Aorta (tissue), 5 donors: ENCODE results near the gene SV2C. TPM values are rescaled to one million over a fixed set of nuclear protein-coding genes. Genes with fewer than 3 reads are reported as not detected.

ENCODE experiments used
- ATAC-seq: fragments of 200-7000 bp; cut with Tn5 transposase; one replicate; pipeline ENCODE4 v1.9.1; 2022; ENCODE audit warnings: moderate library complexity; ENCODE audit not compliant: low FRiP score
- DNase-seq, 2 donors: peaks; one replicate each; pipeline ENCODE4 v3.0.0-alpha.2; 2020
- H3K27ac ChIP-seq, 2 donors: one replicate each; pipeline ENCODE4 v1.5.1; 2013; ENCODE audit warnings: low read length in 2 of 2, mild to moderate bottlenecking in 2 of 2, moderate library complexity in 2 of 2, control low read depth in 1 of 2, inconsistent platforms in 1 of 2, low read depth in 1 of 2
- H3K27me3 ChIP-seq, 2 donors: one replicate each; pipeline ENCODE4 v1.6.1; 2013; ENCODE audit warnings: control low read depth in 1 of 2, low read length in 1 of 2, mild to moderate bottlenecking in 1 of 2, moderate library complexity in 1 of 2; ENCODE audit not compliant: insufficient read depth in 2 of 2, control insufficient read depth in 1 of 2
- H3K36me3 ChIP-seq, 2 donors: one replicate each; pipeline ENCODE4 v1.6.1; 2013; ENCODE audit warnings: control low read depth in 1 of 2, low read length in 1 of 2, mild to moderate bottlenecking in 1 of 2; ENCODE audit not compliant: insufficient read depth in 2 of 2, control insufficient read depth in 1 of 2
- H3K4me1 ChIP-seq, 2 donors: one replicate each; pipeline ENCODE4 v1.6.1; 2013; ENCODE audit warnings: low read length in 2 of 2, control low read depth in 1 of 2, mild to moderate bottlenecking in 1 of 2, moderate library complexity in 1 of 2; ENCODE audit not compliant: insufficient read depth in 2 of 2, control insufficient read depth in 1 of 2
- H3K4me3 ChIP-seq, 2 donors: one replicate each; pipeline ENCODE4 v1.5.1; 2013; ENCODE audit warnings: low read length in 2 of 2, control low read depth in 1 of 2, mild to moderate bottlenecking in 1 of 2
- H3K9me3 ChIP-seq: one replicate; pipeline ENCODE4 v1.6.1; 2013; ENCODE audit warnings: mild to moderate bottlenecking, low read length; ENCODE audit not compliant: control insufficient read depth
- WGBS, 2 donors: extraction: QIAGEN DNeasy Blood & Tissue Kit; methylation state at CpG; one replicate each; pipeline ENCODE4 v1.1.7; 2013; 5-methylcytosine and 5-hydroxymethylcytosine counted together
- intact Hi-C, 2 donors: fragments of 100-400 bp; cut with DNase I; formaldehyde crosslinking; loops; one replicate each; pipeline versions ENCODE4 v1.14.2 to v1.15.0; 2022
- polyA plus RNA-seq, 2 donors: library from polyadenylated mRNA; stranded (reverse); fragments of 200-250 nt; gene quantifications; one replicate each; pipeline ENCODE4 v1.2.3, GENCODE V29; 2013
- total RNA-seq, 2 donors: library from RNA; stranded (reverse); fragmentation: NEBNext Ultra II Directional; extraction: Animal tissue kit (Norgen Biotek cat#: 25700); gene quantifications; one replicate each; pipeline ENCODE4 v1.2.1, GENCODE V29; 2021
- donor health status: healthy with polysubstance abuse.
- donor health status: Bipolar disorder and iron deficiency.
- donor health status: DM: no; HTN: no; CAD: no.
- donor health status: DM: no; HTN: no; CAD: no.
- donor health status: DM: yes; HTN: yes; CAD: no.

The SV2C gene
- total and polyA plus RNA-seq, 4 donors: 0.33 TPM; not detected in 3

GRCh38 chr5:76152161-76152560 lies 69.0 kb downstream of the SV2C start:
- intact Hi-C loops: no loop called here
- ATAC-seq: no peak
- H3K9me3 ChIP-seq: peaks cover 5% of the 10 kb centered on the region
- WGBS, 2 donors: 14 to 15% methylated on average over 3 of the region's 3 CpGs
- no peaks in the 10 kb centered on the region for H3K4me1 ChIP-seq
- no peak overlapping the region for H3K4me3 ChIP-seq
- H3K27me3 ChIP-seq: no peaks in the 10 kb centered on the region
- H3K27ac ChIP-seq: no peak overlapping the region
- no peak for DNase-seq
- no peaks in the 10 kb centered on the region for H3K36me3 ChIP-seq

GRCh38 chr5:76152700-76153099 lies 69.5 kb downstream of the SV2C start:
- intact Hi-C loops: no loop called here
- H3K27ac ChIP-seq: no peak overlapping the region
- ATAC-seq (no peak), DNase-seq (no peak)
- no peaks in the 10 kb centered on the region for H3K27me3 ChIP-seq
- H3K4me3 ChIP-seq: no peak overlapping the region
- H3K36me3 ChIP-seq: no peaks in the 10 kb centered on the region
- 35 to 37% methylated on average over 1 of the region's 1 CpG for WGBS, 2 donors
- H3K4me1 ChIP-seq: no peaks in the 10 kb centered on the region
- peaks cover 5% of the 10 kb centered on the region for H3K9me3 ChIP-seq

- no peak for DNase-seq
- intact Hi-C loops: no loop called here
- Histone ChIP-seq H3K9me3 (peaks cover 5% of the 10 kb centered on the region), H3K27me3 (no peaks in the 10 kb centered on the region), H3K36me3 (no peaks in the 10 kb centered on the region), H3K4me3 (no peak overlapping the region), H3K27ac (no peak overlapping the region), H3K4me1 (no peaks in the 10 kb centered on the region)
- no peak for ATAC-seq
- WGBS, 2 donors: 90 to 91% methylated on average over 2 of the region's 2 CpGs
Observed at GRCh38 chr5:76153271-76153670, 70.1 kb downstream of the SV2C start.

GRCh38 chr5:76154009-76154690 lies 71.0 kb downstream of the SV2C start:
- DNase-seq (no peak), ATAC-seq (no peak)
- peaks cover 5% of the 10 kb centered on the region for H3K9me3 ChIP-seq
- no peaks in the 10 kb centered on the region for H3K4me1 ChIP-seq
- intact Hi-C loops: no loop called here
- H3K36me3 ChIP-seq: no peaks in the 10 kb centered on the region
- H3K4me3 ChIP-seq: no peak overlapping the region
- no peaks in the 10 kb centered on the region for H3K27me3 ChIP-seq
- H3K27ac ChIP-seq: no peak overlapping the region
- WGBS, 2 donors: 84 to 89% methylated on average over 3 of the region's 3 CpGs

GRCh38 chr5:76155536-76155935 lies 72.4 kb downstream of the SV2C start:
- peaks cover 5% of the 10 kb centered on the region for H3K9me3 ChIP-seq
- no peaks in the 10 kb centered on the region for H3K36me3 ChIP-seq
- no peak overlapping the region for H3K4me3 ChIP-seq
- no peak overlapping the region for H3K27ac ChIP-seq
- no peak for DNase-seq
- 82 to 83% methylated on average over 1 of the region's 1 CpG for WGBS, 2 donors
- no peaks in the 10 kb centered on the region for H3K4me1 ChIP-seq
- no peak for ATAC-seq
- H3K27me3 ChIP-seq: no peaks in the 10 kb centered on the region
- intact Hi-C loops: no loop called here

GRCh38 chr5:76162335-76162734 lies 79.2 kb downstream of the SV2C start:
- 73 to 75% methylated on average over 4 of the region's 4 CpGs for WGBS, 2 donors
- Histone ChIP-seq H3K27me3 (peaks cover 0 to 1% of the 10 kb centered on the region in 2 donors), H3K4me1 (no peaks in the 10 kb centered on the region), H3K36me3 (no peaks in the 10 kb centered on the region), H3K4me3 (no peak overlapping the region), H3K27ac (no peak overlapping the region), H3K9me3 (no peaks in the 10 kb centered on the region)
- DNase-seq (no peak), ATAC-seq (no peak)
- intact Hi-C loops: no loop called here

GRCh38 chr5:76163111-76163628 lies 80.0 kb downstream of the SV2C start:
- ATAC-seq (no peak), DNase-seq (no peak)
- H3K27me3 ChIP-seq: peaks cover 0 to 1% of the 10 kb centered on the region in 2 donors
- no peaks in the 10 kb centered on the region for H3K36me3 ChIP-seq
- intact Hi-C loops: no loop called here
- no peaks in the 10 kb centered on the region for H3K4me1 ChIP-seq
- H3K27ac ChIP-seq: no peak overlapping the region
- no peaks in the 10 kb centered on the region for H3K9me3 ChIP-seq
- whole genome bisulfite sequencing, 2 donors: 69 to 74% methylated on average over 4 of the region's 4 CpGs
- H3K4me3 ChIP-seq: no peak overlapping the region

- Histone ChIP-seq H3K27ac (no peak overlapping the region), H3K9me3 (peaks cover 1% of the 10 kb centered on the region), H3K4me1 (no peaks in the 10 kb centered on the region), H3K36me3 (no peaks in the 10 kb centered on the region), H3K27me3 (peaks cover 0 to 1% of the 10 kb centered on the region in 2 donors), H3K4me3 (no peak overlapping the region)
- intact Hi-C loops: no loop called here
- ATAC-seq (no peak), DNase-seq (no peak)
Observed at GRCh38 chr5:76165029-76165428, 81.8 kb downstream of the SV2C start.

GRCh38 chr5:76165711-76166374 lies 82.7 kb downstream of the SV2C start:
- intact Hi-C loops: no loop called here
- Histone ChIP-seq H3K9me3 (peaks cover 1% of the 10 kb centered on the region), H3K4me3 (no peak overlapping the region), H3K27ac (no peak overlapping the region), H3K36me3 (no peaks in the 10 kb centered on the region), H3K27me3 (peaks cover 0 to 1% of the 10 kb centered on the region in 2 donors), H3K4me1 (no peaks in the 10 kb centered on the region)
- WGBS, 2 donors: 26 to 32% methylated on average over 2 of the region's 2 CpGs
- DNase-seq (no peak), ATAC-seq (no peak)
